Stimulated activated memory B cell treated with anti-CD40 and anti-IgM and Interleukin-4, amounts not matched to agents 10 μg/mL and 1 μg/mL and 100 μg/mL, for 72 hours (primary cell): ENCODE data around the gene ARHGAP6.
A peak's percentile ranks its signal among the peaks of the same experiment; 100 is the strongest.
"Not testable (repeated sequence)": the region's sequence is repeated elsewhere in the genome, so short reads cannot be mapped to it uniquely, and the experiment has no call there.

ENCODE experiments used
- ATAC-seq: fragments of 150-1000 bp; cut with Tn5 transposase; 2 replicates; pipeline ENCODE4 v1.10.0; 2021
- H3K27ac Mint-ChIP-seq: one replicate; pipeline ENCODE4 v1.8.0; 2022; ENCODE audit warnings: mild to moderate bottlenecking, mixed read lengths
- H3K27me3 Mint-ChIP-seq: one replicate; pipeline ENCODE4 v1.8.0; 2022; ENCODE audit warnings: mixed read lengths
- H3K36me3 Mint-ChIP-seq: one replicate; pipeline ENCODE4 v1.8.0; 2022; ENCODE audit warnings: mixed read lengths
- H3K4me1 Mint-ChIP-seq: one replicate; pipeline ENCODE4 v1.8.0; 2022; ENCODE audit warnings: mixed read lengths
- H3K4me3 Mint-ChIP-seq: one replicate; pipeline ENCODE4 v1.8.0; 2022; ENCODE audit warnings: mild to moderate bottlenecking, moderate library complexity, mixed read lengths
- H3K9me3 Mint-ChIP-seq: one replicate; pipeline ENCODE4 v1.8.0; 2022; ENCODE audit warnings: mixed read lengths

ARHGAP6 gene

DNA sequence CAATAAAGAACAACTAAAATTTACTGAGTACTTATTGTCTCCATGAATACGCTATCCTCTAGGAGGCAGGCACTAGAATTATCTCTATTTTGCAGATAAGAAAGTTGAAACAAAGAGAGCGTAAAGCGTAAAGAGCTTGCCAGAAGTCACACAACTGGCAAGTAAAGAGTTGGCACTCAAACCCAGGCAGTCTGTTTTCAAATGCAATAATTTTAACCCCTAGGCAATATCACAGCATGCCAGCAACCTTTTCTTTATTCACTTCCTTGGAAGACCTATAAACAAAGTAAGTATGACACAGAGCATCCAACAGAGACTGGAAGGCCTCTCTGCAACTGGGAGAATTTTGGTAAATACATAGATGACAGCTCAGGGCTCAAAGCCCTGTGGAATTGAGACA, 395.7 kb downstream of the ARHGAP6 start:
- Mint-ChIP-seq H3K27ac (no peak overlapping the region), H3K4me3 (no peak overlapping the region), H3K27me3 (no peaks in the 10 kb centered on the region), H3K9me3 (no peaks in the 10 kb centered on the region), H3K36me3 (no peaks in the 10 kb centered on the region), H3K4me1 (peaks cover 5% of the 10 kb centered on the region)
- ATAC-seq, result no peak

DNA sequence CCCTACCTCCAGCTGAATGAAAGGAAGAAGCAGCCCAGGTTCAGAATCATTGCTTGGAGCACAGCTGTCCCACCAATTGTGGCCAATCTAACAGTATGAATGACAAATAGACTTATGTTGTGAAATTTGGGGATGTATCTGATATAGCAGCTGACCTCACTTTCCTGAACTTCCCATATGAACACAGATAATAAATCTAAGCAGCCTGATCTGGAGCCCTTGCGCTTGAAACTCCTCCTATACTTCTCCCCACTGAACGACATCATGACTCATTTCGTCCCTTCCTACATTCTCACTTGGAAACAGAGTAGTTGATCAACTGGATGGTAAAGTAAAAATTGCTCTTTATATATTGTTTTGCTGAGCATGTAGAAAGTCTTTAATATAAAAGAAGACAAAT, 396.7 kb downstream of the ARHGAP6 start:
- H3K27me3 Mint-ChIP-seq, result no peaks in the 10 kb centered on the region
- ATAC-seq, result no peak
- no peaks in the 10 kb centered on the region for H3K9me3 Mint-ChIP-seq
- H3K4me1 Mint-ChIP-seq, result peaks cover 6% of the 10 kb centered on the region
- H3K27ac Mint-ChIP-seq, result no peak overlapping the region
- H3K36me3 Mint-ChIP-seq, result no peaks in the 10 kb centered on the region
- no peak overlapping the region for H3K4me3 Mint-ChIP-seq

DNA sequence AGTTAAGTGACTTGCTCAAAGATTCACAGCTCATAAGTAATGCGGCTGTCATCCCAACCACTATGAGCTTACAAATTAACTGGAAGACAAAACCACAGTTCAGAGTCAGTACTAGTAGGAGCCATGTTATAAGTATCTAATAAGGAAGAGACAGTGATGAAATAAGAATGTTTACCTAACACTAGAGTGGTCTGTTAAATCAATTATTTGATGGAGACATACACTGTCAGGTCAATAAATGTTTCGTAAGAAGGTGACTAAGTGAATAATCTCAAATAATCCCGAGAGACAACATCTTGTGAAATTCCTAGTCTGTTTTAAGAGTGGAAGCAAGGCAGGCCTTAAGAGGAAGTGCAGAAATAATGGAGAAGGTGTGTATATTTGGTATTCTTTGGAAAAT, 398.3 kb downstream of the ARHGAP6 start:
- ATAC-seq, result no peak
- no peak overlapping the region for H3K4me3 Mint-ChIP-seq
- peaks cover 12% of the 10 kb centered on the region for H3K4me1 Mint-ChIP-seq
- H3K9me3 Mint-ChIP-seq, result no peaks in the 10 kb centered on the region
- no peaks in the 10 kb centered on the region for H3K27me3 Mint-ChIP-seq
- H3K27ac Mint-ChIP-seq, result no peak overlapping the region
- no peaks in the 10 kb centered on the region for H3K36me3 Mint-ChIP-seq

DNA sequence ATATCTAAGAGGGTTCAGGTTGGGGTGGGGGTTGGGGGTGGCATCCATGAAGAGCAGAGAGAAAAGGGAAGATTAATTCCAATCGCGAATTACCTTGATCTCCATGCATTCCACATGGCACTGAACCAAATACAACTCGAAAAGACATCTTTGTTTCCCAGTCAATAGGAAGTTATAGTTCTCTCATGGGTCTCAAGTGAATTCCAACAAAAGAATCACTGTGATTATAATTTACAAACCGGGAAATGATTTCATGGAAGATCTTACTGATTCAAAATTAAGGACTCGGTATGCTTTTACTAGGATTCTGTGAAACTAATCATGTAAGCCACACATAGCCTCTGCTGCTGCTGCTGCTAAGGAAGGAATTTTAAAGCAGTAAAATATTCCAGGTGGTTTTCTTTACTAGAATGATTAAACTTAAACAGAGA, 399.1 kb downstream of the ARHGAP6 start:
- no peak overlapping the region for H3K4me3 Mint-ChIP-seq
- H3K9me3 Mint-ChIP-seq, result no peaks in the 10 kb centered on the region
- H3K27me3 Mint-ChIP-seq, result no peaks in the 10 kb centered on the region
- H3K4me1 Mint-ChIP-seq, result peaks cover 12% of the 10 kb centered on the region
- H3K27ac Mint-ChIP-seq, result no peak overlapping the region
- H3K36me3 Mint-ChIP-seq, result no peaks in the 10 kb centered on the region
- ATAC-seq, result no peak

DNA sequence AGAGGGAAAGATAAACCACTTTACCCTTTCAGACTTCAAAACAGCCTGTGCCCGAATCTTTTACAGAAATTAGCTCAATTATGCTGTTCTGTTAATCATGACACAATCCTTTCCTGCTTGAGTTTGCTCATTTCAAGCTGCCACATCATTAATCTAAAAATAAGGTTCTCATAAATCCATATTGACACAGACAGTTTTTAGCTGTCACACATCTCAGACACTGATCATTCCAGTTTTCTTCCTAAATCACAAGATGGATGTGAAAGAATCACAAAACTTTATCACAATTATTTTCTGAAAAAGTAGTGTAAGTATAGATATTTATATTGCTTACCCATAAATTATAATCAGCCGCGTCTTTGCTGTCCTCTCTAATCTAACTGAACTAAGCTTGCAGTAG, 400.4 kb downstream of the ARHGAP6 start:
- Mint-ChIP-seq H3K4me1 (peaks cover 12% of the 10 kb centered on the region), H3K9me3 (no peaks in the 10 kb centered on the region), H3K36me3 (no peaks in the 10 kb centered on the region), H3K27ac (peak overlapping the region; percentile 30), H3K27me3 (no peaks in the 10 kb centered on the region), H3K4me3 (peak overlapping the region; percentile 21)
- no peak for ATAC-seq

DNA sequence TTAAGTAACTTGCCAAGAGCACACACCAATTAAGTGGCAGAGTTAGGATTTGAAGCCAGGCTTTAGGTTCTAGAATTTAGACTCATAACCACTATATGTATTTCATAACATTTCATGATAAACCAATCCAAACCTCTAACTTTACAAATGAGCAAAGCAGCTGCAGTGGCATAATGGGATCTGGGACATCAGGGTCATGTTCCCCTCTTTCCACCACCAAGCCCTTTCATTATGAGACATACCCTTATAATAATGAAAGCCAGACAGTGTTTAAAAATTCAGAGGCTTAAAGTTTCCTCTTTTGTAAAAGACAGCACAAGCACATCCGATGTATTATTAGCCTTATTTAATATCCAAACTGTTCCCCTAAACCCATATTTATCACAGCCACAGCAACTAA, 400.8 kb downstream of the ARHGAP6 start:
- H3K27ac Mint-ChIP-seq, result peak overlapping the region; percentile 30
- H3K4me3 Mint-ChIP-seq, result peak overlapping the region; percentile 21
- no peaks in the 10 kb centered on the region for H3K36me3 Mint-ChIP-seq
- H3K4me1 Mint-ChIP-seq, result peaks cover 12% of the 10 kb centered on the region
- H3K27me3 Mint-ChIP-seq, result no peaks in the 10 kb centered on the region
- no peaks in the 10 kb centered on the region for H3K9me3 Mint-ChIP-seq
- no peak for ATAC-seq

DNA sequence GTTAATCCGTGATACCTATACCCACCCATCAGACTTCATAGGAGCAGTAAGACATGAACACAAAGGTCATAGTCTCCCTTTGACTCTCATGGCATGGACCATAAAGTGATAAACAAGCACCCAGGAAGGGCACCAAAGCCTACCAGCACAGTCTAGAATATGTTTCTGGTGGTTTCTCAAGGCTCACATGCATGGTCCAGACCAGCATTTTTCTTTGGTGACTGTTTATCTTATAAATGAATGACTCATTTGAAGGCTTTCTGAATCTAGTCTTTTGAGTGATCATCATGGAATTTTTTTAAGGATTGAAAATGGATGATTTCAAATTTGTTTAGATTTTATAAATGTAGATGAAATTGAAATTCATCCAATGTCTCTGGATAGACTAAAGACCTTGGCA, 404.5 kb downstream of the ARHGAP6 start:
- H3K4me3 Mint-ChIP-seq, result no peak overlapping the region
- no peaks in the 10 kb centered on the region for H3K36me3 Mint-ChIP-seq
- no peak for ATAC-seq
- H3K4me1 Mint-ChIP-seq, result peaks cover 19% of the 10 kb centered on the region
- no peak overlapping the region for H3K27ac Mint-ChIP-seq
- H3K9me3 Mint-ChIP-seq, result no peaks in the 10 kb centered on the region
- no peaks in the 10 kb centered on the region for H3K27me3 Mint-ChIP-seq

DNA sequence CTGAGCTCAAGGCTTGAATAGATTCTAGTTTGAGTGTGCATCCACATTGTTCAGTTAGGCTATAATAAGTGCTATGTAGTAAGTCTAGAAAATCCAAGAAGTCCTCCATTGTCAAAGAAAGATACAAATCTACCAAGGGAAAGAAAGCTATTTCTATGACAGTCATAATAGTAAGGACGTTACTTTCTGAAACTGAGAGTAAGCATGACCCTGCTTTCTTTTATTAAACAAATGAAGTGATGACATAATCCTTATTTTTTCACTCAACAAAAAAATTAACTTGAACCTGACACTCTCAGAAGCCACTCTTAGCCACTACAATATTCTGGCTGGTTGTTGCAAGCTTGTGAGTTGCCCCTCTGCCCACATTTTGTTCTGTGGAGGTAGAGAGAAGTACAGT, 406.3 kb downstream of the ARHGAP6 start:
- H3K4me1 Mint-ChIP-seq, result peaks cover 14% of the 10 kb centered on the region
- H3K27me3 Mint-ChIP-seq, result no peaks in the 10 kb centered on the region
- no peaks in the 10 kb centered on the region for H3K9me3 Mint-ChIP-seq
- no peak overlapping the region for H3K4me3 Mint-ChIP-seq
- ATAC-seq, result no peak
- H3K27ac Mint-ChIP-seq, result no peak overlapping the region
- no peaks in the 10 kb centered on the region for H3K36me3 Mint-ChIP-seq

DNA sequence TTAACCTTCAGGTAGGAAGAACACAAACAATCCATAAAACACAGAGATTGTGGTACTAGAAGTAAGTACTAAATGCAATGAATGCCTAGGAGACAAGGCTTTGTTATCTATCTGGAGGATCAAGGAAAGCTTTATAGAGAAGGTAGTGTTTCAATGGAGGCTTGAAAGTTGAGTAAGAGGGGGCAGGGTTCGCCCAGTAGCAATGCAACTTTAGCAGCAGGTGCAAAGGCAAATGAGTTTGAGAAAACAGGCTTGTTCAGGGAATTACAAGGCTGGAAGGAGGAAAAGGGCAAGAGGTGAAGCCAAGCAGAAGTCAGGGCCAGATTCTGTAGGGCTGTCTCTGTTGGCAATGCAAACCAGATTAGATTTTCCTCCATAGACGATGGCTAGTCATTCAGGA, 408.0 kb downstream of the ARHGAP6 start:
- Mint-ChIP-seq H3K27ac (no peak overlapping the region), H3K4me1 (peaks cover 8% of the 10 kb centered on the region), H3K4me3 (no peak overlapping the region), H3K27me3 (no peaks in the 10 kb centered on the region), H3K9me3 (no peaks in the 10 kb centered on the region), H3K36me3 (no peaks in the 10 kb centered on the region)
- no peak for ATAC-seq

DNA sequence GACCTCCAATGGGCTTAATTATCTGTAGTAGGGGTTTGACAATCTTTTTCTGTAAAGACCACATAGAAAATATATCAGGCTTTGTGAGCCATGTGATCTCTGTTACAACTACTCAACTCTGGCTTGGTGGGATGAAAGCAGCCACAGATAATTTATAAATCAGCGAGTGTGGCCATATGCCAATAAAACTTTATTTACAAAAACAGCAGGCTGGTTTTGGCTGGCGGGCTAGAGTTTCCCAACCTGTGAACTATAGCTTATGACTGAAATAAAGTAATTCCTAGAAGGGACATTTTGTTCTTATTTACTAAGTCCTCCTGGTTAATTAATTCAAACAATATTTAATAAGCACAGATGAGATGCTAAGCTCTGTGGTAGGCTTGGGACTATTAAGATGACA, 408.4 kb downstream of the ARHGAP6 start:
- Mint-ChIP-seq H3K27ac (no peak overlapping the region), H3K4me1 (peaks cover 8% of the 10 kb centered on the region), H3K36me3 (no peaks in the 10 kb centered on the region), H3K9me3 (no peaks in the 10 kb centered on the region), H3K27me3 (no peaks in the 10 kb centered on the region), H3K4me3 (no peak overlapping the region)
- ATAC-seq, result no peak

DNA sequence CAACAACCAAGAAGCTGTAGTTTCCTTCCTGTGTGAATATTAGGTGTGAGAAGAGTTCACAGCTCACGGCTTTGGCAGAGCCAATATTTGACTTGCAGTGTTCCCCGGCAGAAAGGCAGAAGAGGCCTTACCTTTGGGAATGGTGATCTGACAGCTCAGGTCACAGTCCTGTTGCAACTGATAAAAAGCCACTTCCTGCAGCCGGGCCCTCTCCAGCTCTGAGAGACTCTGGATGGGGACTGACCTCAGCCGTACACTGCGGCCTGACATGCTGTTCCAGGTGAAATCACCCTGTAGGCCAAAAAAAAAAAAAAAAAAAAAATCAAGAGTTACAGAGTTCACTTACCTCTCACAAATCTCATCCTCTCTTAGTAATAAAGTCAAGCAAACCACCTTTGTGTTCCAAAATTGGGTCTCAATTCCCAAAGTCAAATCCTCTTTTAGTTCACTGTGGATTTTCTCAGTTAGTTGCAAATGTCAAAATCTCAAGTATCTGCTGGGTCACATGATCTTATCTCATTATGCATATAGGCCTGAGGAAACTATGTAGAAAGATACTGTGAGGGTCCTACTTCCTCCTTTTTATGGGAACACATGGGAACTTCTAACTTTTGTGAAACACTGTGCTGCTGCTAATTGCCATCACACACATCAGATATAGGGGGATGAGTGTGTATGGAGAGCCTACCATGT, 411.2 kb downstream of the ARHGAP6 start:
- Mint-ChIP-seq H3K36me3 (no peaks in the 10 kb centered on the region), H3K27ac (no peak overlapping the region), H3K4me1 (peaks cover 8% of the 10 kb centered on the region), H3K4me3 (no peak overlapping the region), H3K27me3 (no peaks in the 10 kb centered on the region), H3K9me3 (no peaks in the 10 kb centered on the region)
- ATAC-seq, result no peak

DNA sequence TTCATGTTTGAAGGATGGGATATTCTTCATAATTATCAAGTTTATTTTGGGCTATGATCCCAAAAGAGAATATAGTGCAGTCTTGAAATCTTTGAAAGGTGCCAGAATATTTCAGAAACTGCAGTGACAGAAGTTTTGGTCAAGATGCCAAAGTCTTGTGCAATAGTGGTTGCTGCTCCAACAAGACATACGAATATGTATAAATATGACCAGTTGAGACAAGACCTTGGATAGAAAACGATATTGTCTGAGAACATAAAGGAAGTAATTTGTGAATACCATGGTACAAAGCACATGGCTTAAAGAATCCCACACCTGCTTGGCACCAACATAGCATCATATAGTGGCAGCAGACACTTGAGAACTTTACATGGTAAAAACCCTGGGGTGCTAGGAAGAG, 421.1 kb downstream of the ARHGAP6 start:
- ATAC-seq, result no peak
- H3K27me3 Mint-ChIP-seq, result no peaks in the 10 kb centered on the region
- no peaks in the 10 kb centered on the region for H3K4me1 Mint-ChIP-seq
- no peak overlapping the region for H3K27ac Mint-ChIP-seq
- H3K9me3 Mint-ChIP-seq, result no peaks in the 10 kb centered on the region
- H3K36me3 Mint-ChIP-seq, result no peaks in the 10 kb centered on the region
- H3K4me3 Mint-ChIP-seq, result no peak overlapping the region

DNA sequence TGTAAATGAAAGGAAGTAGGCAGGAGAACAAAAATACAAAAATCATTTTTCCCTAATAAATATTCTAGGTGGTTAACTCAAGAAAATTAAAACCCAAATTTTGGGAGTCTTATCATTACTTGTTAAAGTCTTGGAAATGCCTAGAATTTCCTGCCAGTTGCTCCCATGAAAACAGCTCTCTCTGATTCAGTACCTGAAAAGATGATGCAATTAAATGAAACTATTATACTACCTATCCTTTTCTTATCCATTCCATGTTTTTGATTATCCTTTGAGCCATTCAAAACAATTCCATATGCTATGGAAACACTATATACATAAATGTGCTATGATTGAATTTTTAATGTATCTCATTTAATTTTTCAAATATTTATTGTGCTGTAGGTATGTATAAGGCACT, 423.0 kb downstream of the ARHGAP6 start:
- ATAC-seq, result no peak
- H3K27ac Mint-ChIP-seq, result no peak overlapping the region
- H3K4me3 Mint-ChIP-seq, result no peak overlapping the region
- H3K36me3 Mint-ChIP-seq, result no peaks in the 10 kb centered on the region
- no peaks in the 10 kb centered on the region for H3K9me3 Mint-ChIP-seq
- H3K4me1 Mint-ChIP-seq, result no peaks in the 10 kb centered on the region
- no peaks in the 10 kb centered on the region for H3K27me3 Mint-ChIP-seq

DNA sequence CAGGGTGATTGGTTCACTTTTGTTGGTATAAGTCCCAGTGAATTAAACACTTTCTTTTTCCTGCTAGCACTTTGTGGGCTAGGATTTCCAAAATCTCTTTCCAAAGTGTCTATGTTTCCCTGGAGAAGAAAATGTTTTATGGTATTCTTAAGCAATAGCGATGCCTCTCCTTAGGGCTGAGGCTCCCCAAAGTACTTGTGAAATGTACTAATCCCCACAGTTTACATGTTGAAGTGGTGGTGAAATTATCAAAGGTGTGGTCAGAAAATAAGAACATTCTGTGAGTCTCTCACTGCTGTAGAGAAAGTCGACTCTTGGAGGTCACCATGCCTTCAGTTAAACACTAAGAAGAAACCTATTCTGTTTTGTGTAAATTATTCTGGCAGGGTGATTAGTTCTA, 424.0 kb downstream of the ARHGAP6 start:
- H3K4me3 Mint-ChIP-seq, result no peak overlapping the region
- no peak for ATAC-seq
- H3K9me3 Mint-ChIP-seq, result no peaks in the 10 kb centered on the region

DNA sequence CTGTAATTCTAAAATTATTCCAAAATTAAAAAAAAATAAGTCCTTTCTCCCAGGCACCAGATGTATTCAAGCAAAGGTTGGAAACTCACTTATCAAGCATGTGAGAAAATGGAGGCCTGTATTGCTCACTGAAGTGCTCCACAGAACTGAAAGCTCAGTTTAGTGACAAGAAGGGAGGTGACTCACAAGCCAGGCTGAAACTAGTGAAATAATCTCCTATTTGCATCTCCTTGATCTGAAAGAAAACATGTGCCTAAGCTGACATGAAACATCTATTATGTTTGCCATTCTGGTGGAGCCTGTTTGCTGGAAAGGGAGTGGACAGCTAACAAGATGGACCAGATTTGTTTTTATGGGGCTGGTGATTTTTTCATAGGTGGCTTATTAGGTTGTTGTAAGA, 426.5 kb downstream of the ARHGAP6 start:
- peaks cover 6% of the 10 kb centered on the region for H3K36me3 Mint-ChIP-seq
- no peaks in the 10 kb centered on the region for H3K27me3 Mint-ChIP-seq
- H3K4me1 Mint-ChIP-seq, result no peaks in the 10 kb centered on the region
- no peak for ATAC-seq
- peaks cover 3% of the 10 kb centered on the region for H3K9me3 Mint-ChIP-seq
- no peak overlapping the region for H3K4me3 Mint-ChIP-seq
- no peak overlapping the region for H3K27ac Mint-ChIP-seq

More for the DNA sequence above, 424.0 kb downstream of the ARHGAP6 start:
- no peaks in the 10 kb centered on the region for H3K27me3 Mint-ChIP-seq
- H3K36me3 Mint-ChIP-seq, result no peaks in the 10 kb centered on the region
- H3K4me1 Mint-ChIP-seq, result no peaks in the 10 kb centered on the region
- H3K27ac Mint-ChIP-seq, result no peak overlapping the region

DNA sequence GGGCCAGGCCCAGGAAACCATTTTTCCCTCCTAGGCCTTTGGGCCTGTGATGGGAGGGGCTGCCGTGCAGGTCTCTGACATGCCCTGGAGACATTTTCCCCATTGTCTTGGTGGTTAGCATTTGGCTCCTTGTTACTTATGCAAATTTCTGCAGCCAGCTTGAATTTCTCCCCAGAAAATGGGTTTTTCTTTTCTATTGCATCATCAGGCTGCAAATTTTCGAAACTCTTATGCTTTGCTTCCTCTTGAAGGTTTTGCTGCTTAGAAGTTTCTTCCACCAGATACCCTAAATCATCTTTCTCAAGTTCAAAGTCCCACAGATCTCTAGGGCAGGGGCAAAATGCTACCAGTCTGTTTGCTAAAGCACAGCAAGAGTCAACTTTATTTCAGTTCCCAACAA, 430.3 kb downstream of the ARHGAP6 start:
- ATAC-seq, H3K4me3 Mint-ChIP-seq, H3K27ac Mint-ChIP-seq, H3K9me3 Mint-ChIP-seq, H3K27me3 Mint-ChIP-seq, H3K36me3 Mint-ChIP-seq, H3K4me1 Mint-ChIP-seq: not testable (repeated sequence)
